HG02884 (cell line): ENCODE data around the gene TPX2.

Experiments used
- ATAC-seq: cut with Tn5 transposase; IDR thresholded peaks from one replicate; pipeline ENCODE4 v1.9.1; 2021; ENCODE audit warnings: mild to moderate bottlenecking, moderate library complexity; ENCODE audit not compliant: unreplicated experiment

The TPX2 gene

DNA sequence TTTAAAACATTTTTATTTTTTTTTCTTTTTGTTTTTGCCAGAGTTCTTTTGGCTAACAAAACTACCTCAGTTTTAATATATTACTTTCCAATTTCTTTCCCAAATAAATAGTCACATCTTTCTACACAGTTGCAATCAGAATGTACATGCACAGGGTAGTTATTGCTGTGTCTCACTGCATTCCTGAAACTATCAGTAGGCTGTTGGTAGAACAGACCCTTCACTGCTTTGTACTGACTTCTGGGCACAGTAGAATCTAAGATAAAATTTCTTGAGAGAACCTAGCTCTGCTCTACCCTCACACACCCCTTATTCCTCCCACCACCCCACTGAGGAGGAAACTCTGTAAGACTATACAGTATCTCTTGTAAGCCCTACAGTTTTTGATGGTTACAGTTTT is 19.9 kb downstream of the TPX2 start:
- ATAC-seq = no peak

DNA sequence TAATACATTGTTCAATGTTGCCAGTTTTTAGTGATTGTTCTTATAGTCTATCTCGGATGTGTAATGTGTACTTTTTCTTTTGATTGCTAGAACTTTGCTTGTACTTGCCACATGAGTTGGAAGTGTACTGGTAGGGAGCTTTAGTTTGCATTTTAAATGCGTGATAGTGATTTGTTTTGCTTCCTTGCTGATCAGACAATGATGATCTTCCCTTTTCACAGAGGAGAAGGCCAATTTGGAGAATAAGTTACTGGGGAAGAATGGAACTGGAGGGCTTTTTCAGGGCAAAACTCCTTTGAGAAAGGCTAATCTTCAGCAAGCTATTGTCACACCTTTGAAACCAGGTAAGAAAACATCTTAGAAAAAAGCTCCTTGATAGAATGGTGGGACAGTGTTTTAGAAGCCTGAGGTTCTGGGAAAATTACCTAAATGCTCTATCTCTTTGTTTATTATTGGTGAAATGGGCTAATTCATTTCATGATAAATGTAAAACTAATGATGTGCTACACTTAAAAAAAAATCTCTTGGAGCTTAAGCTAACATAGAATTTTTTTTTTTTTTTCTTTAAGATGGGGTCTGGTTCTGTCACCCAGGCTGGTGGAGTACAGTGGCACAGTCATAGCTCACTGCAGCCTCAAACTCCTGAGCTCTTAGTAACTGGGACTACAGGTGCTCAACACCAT is 20.9 kb downstream of the TPX2 start:
- ATAC-seq = no peak

DNA sequence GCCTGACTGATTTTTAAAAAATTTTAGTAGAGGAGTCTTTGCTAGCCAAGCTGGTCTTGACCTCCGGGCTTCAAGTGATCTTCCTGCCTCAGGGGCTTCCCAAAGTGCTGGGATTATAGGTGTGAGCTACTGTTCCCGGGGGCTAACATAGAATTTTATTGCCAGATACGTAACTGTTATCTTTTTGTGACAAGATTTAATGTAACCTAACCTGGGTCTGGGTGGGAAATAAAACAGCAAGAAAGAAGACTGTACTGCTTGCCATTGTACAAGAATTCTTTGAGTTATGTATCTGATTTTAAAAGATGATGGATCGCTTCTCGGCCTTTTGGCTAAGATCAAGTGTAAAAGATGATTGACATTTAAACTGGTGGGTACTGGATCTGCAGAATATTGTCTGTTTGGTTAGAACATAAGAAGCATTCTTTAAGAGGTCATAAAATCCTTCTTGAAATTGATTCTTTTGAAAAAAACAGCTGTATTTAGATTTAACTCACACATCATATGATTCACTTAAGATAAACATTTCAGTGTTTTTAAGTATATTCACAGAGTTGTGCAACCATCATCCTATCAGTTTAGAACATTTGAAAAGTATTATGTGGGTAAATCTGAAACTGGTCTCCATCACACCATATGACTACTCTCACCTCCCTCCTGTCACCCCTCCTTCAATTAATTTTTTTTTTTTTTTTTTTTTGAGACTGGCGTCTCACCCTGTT is 21.6 kb downstream of the TPX2 start:
- ATAC-seq = no peak

DNA sequence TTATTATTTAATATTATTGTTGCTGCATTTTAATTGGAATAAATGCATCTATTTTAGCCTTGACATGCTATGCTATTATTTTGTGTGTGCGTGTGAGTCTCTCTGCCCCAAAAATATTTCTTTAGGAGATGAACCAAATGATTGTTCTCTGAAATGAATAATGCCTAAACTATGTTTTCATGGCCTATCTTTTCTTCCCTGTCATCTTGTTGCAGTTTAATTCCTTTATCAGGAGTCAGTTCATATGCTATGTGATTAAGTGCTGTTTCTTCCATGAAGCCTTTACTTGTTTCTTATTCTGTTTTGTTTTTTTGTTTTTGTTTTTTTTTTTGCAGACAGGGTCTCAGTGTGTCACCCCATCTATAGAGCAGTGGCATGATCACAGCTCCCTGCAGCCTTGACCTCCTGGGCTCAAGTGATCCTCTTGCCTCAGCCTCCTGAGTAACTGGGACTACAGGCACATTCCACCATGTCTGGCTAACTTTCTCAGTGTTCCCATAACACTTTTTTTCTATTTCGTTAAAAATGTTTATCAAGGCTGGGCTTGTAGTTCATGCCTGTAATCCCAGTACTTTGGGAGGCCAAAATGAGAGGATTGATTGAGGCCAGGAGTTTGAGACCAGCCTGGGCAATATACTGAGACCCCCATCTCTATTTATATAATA is 25.7 kb downstream of the TPX2 start:
- no peak for ATAC-seq

DNA sequence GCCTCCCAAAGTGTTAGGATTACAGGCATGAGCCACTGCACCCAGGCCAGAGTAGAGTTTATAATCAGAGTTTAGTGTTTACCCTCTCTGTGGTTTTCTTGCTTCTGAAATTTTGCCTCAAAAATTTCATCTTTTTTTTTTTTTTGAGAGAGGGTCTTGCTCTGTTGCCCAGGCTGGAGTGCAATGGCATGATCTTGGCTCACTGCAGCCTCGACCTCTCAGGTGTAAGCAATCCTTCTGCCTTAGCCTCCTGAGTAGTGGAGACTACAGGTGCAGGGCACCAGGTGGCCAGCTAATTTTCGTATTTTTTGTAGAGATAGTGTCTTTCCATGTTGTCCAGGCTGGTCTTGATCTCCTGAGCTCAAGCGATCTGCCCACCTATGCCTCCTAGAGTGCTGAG is 28.7 kb downstream of the TPX2 start:
- ATAC-seq = no peak

DNA sequence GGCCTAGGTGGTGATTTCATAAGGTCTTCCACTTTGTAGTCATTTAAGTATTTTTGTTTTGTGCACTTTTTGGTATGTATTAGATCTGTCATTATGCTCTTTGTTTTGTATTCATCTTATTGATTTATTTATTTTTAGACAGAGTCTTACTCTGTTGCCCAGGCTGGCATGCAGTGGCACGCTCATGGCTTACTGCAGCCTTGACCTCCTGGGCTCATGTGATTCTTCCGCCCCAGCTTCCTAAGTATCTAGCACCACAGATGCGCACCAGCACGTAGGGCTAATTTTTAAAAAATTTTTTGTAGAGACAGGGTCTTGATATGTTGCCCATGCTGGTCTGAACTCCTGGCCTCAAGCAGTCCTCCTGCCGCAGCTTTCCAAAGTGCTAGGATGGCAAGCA is 30.6 kb downstream of the TPX2 start:
- no peak for ATAC-seq

DNA sequence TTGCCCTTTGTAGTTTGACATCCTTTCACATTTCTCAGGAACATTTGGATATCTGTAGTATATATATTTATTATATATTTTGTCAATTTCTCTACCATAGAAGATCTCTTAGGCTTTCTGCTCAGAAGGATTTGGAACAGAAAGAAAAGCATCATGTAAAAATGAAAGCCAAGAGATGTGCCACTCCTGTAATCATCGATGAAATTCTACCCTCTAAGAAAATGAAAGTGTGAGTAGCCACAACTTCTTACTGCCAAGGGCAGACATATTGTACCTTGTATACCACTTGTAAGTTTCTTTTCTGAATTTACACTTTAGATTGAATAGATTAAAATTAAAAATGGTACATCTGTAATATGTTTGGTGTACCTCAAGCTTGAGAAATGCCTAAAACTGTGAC is 31.2 kb downstream of the TPX2 start:
- no peak for ATAC-seq

DNA sequence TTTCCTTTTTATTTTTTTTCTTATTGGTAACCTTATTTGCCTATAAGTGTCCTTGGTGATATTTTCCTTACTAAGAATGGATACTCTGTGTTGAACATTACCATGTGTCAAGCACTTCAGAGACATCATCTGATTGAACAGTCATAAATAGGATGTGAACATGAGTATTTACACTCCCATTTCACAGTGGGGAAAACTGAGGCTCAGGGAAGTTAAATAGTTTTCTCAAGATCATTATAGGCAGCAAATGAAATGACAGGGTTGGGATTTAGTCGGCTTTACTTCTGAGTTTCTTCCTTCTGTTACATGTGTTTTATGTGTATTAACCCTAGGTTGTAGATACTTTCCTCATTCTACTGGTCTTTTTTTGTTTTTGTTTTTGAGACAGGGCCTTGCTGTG is 35.3 kb downstream of the TPX2 start:
- ATAC-seq = no peak

DNA sequence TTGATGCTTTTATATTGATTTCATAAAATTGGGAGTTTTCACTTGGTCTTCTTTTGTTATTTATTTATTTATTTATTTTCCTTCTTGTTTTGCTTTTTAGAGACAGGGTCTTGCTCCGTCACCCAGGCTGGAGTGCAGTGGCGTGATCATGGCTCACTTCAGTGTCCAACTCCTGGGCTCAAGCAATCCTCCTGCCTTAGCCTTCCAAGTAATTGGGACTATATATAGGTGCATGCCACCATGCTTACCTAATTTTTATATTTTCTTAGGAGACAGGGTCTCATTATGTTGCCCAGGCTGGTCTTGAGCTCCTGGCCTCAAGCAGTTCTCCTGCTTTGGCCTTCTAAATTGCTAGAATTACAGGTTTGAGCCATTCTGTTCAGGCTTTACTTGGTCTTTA is 41.7 kb downstream of the TPX2 start:
- no peak for ATAC-seq

DNA sequence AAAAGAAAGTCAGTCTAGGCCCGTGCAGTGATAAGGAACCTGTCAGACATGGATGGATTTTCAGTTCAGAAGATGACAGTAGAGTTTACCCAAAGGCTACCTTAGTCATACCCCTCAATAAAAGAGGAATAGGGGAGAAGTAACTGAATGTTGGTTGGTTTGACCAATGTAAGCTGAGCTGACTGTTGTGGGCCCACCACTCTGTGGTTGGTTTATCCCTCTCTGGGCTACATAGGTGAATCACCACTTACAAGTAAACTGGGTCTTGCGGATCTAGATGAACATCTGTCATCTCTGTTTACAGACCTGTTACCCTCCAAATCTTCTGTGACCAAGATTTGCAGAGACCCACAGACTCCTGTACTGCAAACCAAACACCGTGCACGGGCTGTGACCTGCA is 42.9 kb downstream of the TPX2 start:
- no peak for ATAC-seq

DNA sequence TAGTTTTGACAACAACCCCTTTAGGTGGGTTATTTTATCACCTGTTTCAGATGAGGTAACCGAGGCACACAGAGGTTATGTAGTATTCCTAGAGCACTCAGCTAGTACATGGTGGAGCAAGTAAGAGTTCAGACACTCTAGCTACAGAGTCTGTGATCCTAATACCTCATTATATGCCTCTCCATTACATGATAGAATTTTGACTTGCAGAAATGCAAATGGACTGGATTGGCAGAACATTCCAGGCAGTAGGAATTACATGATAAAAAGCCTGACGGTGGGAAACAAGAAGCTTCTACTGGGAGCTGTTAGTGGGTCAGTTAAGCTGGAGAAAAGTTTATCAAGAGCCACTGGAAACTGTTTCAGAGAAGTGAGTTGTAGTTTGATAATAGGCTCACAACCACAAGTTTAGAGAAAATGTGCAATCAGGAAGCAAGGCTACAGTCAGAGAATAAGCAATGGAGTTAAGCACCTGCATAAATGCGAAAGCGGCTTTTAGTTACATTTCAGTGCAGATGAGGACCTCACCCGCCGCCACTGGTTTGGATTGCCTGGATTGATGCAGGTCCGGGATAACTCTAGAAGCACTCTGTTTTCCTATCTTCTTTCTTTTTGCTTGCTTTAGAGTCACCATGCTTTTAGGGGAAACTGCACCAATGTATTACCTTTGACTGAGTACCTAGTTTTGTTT is 45.4 kb downstream of the TPX2 start:
- no peak for ATAC-seq

DNA sequence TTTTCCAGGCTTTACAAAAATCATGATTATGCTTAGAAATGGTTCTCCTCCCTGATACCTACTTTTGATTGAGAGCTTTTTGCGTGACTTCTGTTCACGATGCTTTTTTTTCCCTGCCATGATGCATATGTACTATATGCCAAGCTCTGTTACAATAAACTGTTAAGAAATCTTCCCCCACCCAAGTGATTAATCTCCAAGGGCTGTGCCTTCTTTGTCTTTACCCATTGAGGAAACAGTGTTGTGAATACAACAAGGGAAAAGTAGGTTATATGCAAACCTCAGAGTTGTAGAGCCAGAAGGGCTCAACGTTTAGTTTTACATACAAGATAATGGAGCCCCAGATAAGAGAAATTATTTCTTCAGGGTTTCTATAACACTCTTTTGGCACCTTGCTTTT is 46.0 kb downstream of the TPX2 start:
- no peak for ATAC-seq

DNA sequence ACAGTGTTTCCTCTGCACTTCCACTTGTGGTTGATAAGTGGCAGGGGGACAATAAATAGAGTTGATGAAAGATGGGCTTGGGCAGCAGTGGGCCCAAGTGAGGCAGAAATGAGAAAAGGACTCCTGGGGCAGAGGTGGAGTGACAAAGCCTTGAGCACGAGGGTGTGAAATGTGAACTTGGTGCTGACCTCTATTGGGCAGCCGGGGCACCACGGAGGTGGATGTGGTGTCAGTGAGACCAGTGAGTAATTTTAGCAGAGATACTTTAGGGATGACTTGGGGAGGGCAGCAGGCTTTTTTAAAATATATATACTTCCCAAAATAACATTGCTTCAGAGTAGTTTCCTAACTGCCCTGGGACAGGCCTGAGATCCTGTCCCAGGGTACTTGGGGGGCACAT is 49.5 kb downstream of the TPX2 start:
- ATAC-seq = no peak

DNA sequence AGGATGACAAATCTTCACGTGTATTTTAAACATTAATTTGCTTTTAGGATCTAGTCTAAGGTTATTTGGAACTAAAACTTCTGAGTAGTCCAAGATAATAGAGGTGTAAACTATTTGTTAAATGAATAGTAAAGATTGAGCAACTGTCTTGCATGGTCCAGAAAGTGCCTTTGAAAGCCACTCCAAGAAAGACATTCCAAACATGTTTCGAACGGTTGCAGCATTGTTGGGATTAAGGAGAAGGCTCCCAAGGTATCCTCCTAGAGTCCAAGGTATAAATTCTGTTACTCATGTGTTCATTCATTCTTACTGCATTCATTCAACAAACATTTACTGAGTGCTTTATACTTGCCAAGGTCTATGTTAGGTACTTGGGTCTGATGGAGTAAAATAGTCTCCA is 51.3 kb downstream of the TPX2 start:
- ATAC-seq = no peak

DNA sequence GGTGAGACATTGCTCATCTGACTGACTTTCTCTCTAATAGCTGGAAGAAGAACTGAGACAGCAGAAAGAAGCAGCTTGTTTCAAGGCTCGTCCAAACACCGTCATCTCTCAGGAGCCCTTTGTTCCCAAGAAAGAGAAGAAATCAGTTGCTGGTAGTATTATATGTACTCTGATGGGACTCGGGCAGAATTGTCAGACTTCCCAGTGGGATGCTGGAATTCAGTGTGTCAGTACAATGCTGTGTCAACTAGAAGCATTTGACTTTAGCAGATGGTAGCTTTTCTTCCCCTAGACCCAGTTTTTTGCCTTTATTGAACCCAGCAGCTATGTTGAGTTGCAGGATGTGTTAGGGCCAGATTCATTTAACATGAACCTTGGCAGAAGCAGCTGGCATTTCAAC is 58.3 kb downstream of the TPX2 start:
- ATAC-seq = no peak

DNA sequence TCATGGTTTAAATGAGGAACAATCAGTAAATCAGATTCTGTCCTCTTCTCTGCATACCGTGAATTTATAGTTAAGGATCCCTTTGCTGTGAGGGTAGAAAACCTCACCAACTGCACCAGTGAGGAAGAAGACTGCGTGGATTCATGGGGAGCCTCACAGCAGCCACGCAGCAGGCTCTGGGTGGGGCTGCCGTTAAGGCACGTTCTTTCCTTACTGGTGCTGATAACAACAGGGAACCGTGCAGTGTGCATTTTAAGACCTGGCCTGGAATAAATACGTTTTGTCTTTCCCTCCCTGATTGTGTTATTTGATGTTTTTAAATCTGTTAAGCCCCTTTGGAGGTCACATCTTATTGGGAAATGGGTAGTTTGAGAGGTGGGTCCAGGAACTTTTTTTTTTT is 62.4 kb downstream of the TPX2 start:
- no peak for ATAC-seq

DNA sequence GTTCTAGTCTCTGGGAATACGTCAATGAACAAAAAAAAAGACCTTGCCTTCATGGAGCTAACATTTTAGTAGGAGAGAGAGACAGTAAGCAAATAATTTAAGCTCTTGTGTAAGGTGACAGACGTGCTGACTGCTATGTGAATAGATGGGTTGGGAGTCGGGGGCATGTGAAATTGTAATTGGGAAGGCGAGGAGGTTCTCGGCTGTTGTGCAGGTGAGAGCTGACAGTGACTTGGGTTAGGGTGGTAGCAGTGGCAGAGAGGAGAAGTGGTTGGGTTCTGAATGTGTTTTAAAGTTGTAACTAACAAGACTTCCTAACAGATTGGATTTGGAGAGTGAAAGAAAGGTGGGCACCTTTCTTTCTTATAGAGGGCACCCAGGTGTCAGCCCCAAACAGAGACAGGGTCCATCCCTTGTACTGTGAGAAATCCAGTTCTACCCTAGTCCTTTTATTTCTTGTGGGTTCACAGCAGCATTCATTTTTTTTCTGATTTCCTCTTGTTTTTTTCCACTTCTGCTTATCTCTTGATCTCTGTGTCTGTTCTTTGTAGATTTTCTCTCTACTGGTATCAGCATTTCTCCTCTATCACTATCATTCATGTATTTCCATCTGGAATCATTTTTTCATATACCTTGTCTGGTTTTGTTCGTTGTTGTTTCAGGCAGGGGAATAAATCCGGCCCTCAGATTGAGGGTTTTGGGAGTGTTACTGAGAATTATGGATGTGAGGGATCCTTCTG is 64.6 kb downstream of the TPX2 start:
- no peak for ATAC-seq

DNA sequence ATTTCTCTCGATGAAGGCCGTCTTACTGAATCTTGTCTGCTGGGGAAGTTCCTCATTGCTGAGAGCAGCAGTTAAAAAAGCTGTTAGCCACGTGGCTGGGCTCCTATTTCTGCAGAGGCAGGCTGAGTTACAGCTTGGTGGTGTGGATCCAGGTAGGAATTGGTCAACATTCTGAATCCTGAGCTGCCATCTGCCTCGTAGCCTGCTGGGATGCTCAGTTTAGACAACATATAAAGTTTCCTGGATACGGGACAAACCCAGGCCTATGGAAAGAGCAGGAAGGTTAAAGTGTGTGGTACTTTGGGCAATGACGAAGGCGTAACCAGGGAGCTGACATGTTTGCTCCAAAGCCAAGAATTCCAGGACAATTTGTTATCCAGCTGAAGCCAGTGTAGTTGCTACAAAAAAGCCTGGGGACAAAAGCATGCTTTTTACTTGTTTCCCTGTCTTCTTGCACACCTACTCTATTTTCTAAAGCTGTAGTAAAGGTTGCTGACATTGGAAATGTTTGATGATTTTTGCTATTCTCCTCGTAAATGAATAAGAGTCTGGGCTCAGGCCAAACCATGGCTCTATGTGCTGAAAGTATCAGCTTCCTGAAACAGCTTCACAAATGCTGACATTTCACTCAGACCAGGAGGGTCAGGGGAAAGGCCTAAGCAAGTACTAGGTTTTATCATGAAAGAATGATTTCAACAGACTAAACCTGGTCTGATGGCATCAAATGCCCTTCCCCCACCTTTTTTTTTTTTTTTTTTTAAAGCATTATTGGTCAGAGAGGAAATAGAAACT is 67.7 kb downstream of the TPX2 start:
- ATAC-seq = no peak

DNA sequence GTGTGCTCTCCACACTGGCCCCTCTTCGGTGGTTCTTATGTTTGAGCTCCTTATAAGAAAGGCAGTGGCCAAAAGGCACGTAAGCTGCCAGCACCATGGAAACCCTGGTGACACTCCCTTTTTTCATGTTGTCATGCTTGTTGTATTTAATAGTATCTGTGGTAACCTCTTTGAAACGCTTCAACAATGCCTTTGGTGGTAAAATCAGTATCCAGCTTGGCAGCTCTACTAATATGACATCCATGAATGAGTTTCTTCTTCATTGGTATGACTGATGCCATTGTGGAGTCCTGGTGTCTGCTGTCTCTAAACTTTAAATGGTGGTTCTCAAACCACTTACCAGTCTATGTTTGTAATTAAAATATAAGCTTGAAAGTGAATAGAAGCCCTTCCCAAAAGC is 69.4 kb downstream of the TPX2 start:
- ATAC-seq = no peak

DNA sequence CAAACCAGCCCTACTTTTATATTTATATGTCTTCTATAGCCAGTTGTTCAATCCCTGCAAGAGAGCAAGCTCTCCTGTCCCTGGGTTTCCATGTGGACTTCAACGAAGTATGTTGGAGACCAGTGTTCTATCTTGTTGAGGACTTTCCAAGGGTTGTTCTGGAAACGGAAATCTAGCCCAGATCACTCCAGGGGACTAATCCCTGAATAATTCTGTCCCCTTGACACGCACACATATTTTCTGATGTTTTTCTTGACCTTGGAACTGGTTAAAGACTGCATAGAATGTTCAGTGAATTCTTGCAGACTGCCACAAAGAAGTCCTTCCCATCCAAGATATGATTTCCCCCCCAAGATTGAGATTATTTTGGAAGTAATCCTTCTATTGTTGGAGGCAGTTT is 70.6 kb downstream of the TPX2 start:
- no peak for ATAC-seq
